ENCODE results near the gene FGFR3. TPM values are rescaled to one million over a fixed set of nuclear protein-coding genes. Genes with fewer than 3 reads are reported as not detected.

Gene FGFR3
- total RNA-seq, 1 donor from 2014 or later: 1.0 TPM

DNA sequence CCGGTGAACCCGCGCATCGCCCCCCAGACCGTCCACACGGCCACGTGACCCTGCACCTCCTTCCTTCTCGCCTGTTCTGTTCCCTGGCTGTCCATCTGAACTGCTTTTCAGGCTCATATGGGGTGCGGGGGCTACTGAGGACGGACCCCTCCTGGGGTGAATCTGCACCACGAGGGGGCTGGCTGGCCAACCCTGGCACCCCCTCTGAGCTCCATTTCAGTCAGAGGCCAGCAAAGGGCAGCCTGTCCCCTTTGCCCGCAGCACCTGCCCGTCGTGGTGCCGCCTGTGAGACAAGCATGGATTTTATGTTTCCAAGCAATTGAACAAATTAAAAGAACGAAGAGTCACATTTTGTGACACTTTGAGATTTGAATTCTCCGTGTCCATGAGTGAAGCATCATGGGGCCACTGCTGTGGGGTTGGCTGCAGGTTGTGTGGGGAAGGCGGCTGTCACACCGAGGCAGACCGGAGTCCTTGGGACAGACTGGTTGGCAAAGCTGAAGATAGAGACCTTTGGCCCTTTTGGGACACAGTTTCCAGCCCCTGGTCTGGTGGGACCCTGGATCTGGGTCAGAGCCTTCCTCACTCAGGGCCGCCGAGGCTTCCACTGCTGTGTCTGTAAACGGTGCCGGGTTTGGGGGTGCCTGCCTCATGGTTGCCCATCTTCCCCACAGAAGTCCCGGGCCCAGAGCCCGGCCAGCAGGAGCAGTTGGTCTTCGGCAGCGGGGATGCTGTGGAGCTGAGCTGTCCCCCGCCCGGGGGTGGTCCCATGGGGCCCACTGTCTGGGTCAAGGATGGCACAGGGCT is 5.7 kb downstream of the FGFR3 start:
- DNase-seq (ENCODE audit: low spot score): no peak
- no peak overlapping the region for H3K4me3 Mint-ChIP-seq (ENCODE audit: unreplicated experiment)
- H3K9me3 Mint-ChIP-seq (ENCODE audit: unreplicated experiment): no peaks in the 10 kb centered on the region
- H3K27me3 Mint-ChIP-seq (ENCODE audit: unreplicated experiment): peaks cover 11% of the 10 kb centered on the region
- H3K4me1 Mint-ChIP-seq (ENCODE audit: unreplicated experiment): no peaks in the 10 kb centered on the region
- H3K27ac Mint-ChIP-seq (ENCODE audit: unreplicated experiment): no peak overlapping the region
- TF ChIP-seq, protein P1, sequence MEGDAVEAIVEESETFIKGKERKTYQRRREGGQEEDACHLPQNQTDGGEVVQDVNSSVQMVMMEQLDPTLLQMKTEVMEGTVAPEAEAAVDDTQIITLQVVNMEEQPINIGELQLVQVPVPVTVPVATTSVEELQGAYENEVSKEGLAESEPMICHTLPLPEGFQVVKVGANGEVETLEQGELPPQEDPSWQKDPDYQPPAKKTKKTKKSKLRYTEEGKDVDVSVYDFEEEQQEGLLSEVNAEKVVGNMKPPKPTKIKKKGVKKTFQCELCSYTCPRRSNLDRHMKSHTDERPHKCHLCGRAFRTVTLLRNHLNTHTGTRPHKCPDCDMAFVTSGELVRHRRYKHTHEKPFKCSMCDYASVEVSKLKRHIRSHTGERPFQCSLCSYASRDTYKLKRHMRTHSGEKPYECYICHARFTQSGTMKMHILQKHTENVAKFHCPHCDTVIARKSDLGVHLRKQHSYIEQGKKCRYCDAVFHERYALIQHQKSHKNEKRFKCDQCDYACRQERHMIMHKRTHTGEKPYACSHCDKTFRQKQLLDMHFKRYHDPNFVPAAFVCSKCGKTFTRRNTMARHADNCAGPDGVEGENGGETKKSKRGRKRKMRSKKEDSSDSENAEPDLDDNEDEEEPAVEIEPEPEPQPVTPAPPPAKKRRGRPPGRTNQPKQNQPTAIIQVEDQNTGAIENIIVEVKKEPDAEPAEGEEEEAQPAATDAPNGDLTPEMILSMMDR (IDR thresholded peaks at IDR 0.05; ENCODE audit: unreplicated experiment): no peak
- H3K36me3 Mint-ChIP-seq (ENCODE audit: low read depth, unreplicated experiment): peaks cover 3% of the 10 kb centered on the region

DNA sequence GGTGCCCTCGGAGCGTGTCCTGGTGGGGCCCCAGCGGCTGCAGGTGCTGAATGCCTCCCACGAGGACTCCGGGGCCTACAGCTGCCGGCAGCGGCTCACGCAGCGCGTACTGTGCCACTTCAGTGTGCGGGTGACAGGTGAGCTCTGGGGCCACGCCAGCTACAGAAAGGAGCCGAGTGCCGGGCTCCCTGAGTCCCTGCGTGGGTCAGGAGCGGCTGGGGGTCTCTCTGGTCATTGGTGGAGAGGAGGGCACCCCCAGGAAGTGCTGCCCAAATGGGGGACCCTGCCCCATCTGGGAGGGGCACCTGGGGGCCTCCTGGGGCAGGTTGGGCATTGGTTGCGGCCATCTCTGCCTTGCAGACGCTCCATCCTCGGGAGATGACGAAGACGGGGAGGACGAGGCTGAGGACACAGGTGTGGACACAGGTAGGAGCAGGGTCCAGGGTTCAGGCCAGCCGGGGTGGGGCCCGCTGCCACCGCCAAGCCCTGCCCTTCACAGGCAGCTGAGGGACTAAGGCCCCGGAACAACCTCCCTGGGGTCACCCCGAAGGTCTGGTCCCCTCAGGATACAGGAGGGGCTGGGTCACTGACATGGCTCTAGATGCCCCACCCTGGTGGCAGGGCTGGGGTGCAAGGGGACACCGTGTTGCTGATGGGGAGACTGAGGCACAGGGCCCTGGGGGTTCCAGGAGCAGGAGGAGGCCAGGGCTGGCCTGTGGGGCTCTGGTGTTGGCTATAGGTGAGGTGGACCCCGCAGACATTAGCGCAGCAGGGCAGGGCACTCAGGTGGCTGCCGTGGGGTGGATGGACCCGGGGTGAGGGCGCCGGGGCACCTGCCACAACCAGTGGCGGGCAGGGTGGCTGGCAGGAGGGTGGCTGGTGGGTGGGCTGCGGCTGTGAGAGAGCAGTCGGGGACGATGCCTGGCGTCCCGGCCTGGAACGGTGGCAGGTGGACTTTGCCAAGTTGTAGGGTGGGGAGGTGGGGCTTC is 6.6 kb downstream of the FGFR3 start:
- TF ChIP-seq, protein P1 (IDR thresholded peaks at IDR 0.05; ENCODE audit: unreplicated experiment): no peak
- H3K9me3 Mint-ChIP-seq (ENCODE audit: unreplicated experiment): no peaks in the 10 kb centered on the region
- no peak for DNase-seq (ENCODE audit: low spot score)
- H3K27me3 Mint-ChIP-seq (ENCODE audit: unreplicated experiment): peaks cover 11% of the 10 kb centered on the region
- peaks cover 3% of the 10 kb centered on the region for H3K36me3 Mint-ChIP-seq (ENCODE audit: low read depth, unreplicated experiment)
- H3K4me3 Mint-ChIP-seq (ENCODE audit: unreplicated experiment): no peak overlapping the region
- H3K4me1 Mint-ChIP-seq (ENCODE audit: unreplicated experiment): no peaks in the 10 kb centered on the region
- H3K27ac Mint-ChIP-seq (ENCODE audit: unreplicated experiment): no peak overlapping the region

DNA sequence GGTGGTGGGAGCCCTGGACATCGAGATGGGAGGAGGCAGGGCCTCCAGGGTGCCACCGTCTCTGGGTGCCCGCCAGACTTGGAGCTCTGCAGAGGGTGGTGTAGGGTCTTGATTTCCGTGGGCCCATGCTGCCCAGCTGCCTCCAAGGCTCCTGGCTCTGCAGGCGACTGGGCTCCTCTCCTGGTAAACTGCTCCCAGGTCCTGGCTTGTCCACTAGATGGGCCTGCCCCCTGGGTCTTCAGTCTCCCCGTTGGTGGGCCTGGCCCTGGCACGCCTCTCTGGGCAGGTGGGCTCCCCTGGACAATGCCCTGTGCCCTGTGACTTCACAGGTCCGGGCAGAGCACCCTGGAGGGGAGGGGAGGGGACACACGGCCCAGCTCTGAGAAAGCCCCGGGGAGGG is 7.7 kb downstream of the FGFR3 start:
- Mint-ChIP-seq H3K4me1 (ENCODE audit: unreplicated experiment) (no peaks in the 10 kb centered on the region), H3K36me3 (ENCODE audit: low read depth, unreplicated experiment) (peaks cover 3% of the 10 kb centered on the region), H3K27me3 (ENCODE audit: unreplicated experiment) (peaks cover 12% of the 10 kb centered on the region), H3K4me3 (ENCODE audit: unreplicated experiment) (no peak overlapping the region), H3K9me3 (ENCODE audit: unreplicated experiment) (no peaks in the 10 kb centered on the region), H3K27ac (ENCODE audit: unreplicated experiment) (no peak overlapping the region)
- DNase-seq (ENCODE audit: low spot score): no peak
- TF ChIP-seq, protein P1 (IDR thresholded peaks at IDR 0.05; ENCODE audit: unreplicated experiment): no peak

DNA sequence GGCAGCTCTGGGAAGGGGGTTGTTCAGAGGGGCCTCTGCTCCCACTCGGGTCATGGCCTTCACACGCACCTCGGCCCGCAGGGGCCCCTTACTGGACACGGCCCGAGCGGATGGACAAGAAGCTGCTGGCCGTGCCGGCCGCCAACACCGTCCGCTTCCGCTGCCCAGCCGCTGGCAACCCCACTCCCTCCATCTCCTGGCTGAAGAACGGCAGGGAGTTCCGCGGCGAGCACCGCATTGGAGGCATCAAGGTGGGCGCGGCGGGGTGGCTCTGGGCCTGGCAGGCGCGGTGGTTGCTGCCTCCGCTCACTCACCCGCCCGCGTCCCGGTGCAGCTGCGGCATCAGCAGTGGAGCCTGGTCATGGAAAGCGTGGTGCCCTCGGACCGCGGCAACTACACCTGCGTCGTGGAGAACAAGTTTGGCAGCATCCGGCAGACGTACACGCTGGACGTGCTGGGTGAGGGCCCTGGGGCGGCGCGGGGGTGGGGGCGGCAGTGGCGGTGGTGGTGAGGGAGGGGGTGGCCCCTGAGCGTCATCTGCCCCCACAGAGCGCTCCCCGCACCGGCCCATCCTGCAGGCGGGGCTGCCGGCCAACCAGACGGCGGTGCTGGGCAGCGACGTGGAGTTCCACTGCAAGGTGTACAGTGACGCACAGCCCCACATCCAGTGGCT is 8.3 kb downstream of the FGFR3 start:
- Mint-ChIP-seq H3K4me3 (ENCODE audit: unreplicated experiment) (no peak overlapping the region), H3K36me3 (ENCODE audit: low read depth, unreplicated experiment) (peaks cover 3% of the 10 kb centered on the region), H3K27ac (ENCODE audit: unreplicated experiment) (no peak overlapping the region), H3K27me3 (ENCODE audit: unreplicated experiment) (peaks cover 10% of the 10 kb centered on the region), H3K9me3 (ENCODE audit: unreplicated experiment) (no peaks in the 10 kb centered on the region), H3K4me1 (ENCODE audit: unreplicated experiment) (no peaks in the 10 kb centered on the region)
- TF ChIP-seq, protein P1 (IDR thresholded peaks at IDR 0.05; ENCODE audit: unreplicated experiment): no peak
- no peak for DNase-seq (ENCODE audit: low spot score)
